ENCODE results near the gene SIRPB2.

The SIRPB2 gene

DNA sequence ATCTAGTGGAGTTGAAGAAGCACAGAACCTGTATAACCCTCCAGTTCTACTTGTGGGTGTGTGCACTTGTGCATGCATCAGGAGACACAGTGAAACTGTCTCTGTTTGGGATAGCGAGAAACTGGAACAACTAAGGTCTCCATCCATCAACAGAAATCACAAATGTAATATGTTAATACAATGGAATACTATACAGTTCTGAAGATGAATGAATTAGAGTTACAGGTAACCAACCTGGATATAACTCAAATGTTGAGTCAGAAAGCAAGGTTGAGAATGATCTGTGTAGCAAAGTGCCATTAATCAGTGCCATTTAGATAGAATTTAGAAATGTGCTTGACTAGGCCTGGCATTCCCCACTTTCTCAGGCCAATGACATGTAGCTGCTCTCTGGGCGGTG lies 20.0 kb downstream of the SIRPB2 start:
- no peak for DNase-seq (ENCODE audit: low read depth in 2 of 2)

DNA sequence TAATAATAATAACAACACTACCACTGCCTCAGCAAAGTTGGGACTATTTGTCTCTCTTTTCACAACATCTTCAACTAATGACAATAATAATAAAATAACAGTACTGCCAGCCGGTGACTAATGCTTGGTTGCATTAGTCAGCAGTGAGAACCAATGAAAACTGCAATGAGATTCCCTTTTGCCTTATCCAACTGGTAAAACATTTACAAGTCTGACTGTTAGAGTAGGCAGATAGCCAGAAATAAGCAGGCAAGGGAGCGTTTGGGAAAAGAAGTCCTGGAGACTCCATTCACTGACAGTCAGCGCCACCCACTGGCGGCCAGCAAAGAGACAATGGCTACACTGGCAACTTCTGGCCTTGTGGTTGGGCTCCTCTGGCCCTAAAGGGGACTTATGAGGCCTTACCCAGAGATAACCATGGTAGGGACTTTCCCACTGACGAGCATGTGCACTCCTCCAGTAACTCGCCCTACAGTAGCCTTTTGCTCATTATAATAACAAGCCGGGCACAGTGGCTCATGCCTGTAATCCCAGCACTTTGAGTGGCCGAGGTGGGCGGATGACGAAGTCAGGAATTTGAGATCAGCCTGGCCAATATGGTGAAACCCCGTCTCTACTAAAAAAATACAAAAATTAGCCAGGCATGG lies 21.2 kb downstream of the SIRPB2 start:
- peak; percentile 94 to 96 for DNase-seq (ENCODE audit: low read depth in 2 of 2)

DNA sequence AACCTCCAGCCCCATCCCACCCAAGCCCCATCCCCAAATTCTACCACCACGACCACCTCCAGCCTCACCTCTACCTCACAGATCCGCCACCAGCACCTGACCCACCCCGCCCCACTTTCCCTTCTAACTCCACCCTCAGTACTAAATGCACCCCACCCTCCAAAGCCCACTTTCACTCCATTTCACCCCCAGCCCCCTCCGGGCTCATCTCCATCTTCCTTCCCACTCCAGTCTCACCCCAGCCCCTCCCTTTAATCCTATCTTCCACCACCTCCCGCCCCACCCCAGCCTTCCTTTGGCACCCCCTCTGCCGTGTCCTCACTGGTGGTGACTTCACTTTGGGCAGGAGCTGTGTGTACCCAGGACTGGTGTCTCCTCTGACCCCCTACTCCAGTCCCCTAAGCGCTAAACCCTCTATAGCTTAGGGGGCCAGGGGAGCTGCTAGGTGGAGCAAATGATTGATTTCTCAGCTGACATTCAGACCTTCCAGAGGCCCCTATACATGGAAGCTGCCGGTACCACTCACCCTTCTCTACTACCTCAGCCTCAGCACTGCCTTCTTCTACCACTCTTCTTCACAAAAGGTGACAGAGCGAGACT lies 21.8 kb downstream of the SIRPB2 start:
- no peak for DNase-seq (ENCODE audit: low read depth in 2 of 2)

DNA sequence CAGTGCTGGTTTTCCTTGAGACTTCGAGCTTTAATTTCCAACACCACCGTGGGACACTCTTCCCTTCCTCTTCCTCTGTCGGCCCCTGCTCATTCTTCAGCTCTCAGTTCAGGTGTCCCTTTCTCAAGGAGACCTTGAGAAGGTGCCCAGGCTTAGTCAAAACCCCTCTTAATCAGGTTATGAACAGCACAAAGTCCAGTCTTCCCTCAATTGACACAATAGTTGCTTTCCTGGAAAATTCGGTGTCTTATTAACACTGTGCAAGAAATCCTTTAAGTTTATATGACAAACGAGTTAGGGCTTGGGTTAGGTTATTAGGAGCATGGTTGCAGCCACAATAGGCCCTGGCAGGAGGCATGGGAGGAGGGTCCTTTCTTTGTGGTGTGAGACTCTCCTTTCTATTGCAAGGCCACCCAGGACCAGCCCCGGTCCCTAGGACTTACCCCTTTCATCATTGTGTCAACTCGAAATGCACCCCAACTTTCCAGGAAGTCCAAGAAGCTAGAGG lies 23.0 kb downstream of the SIRPB2 start:
- DNase-seq (ENCODE audit: low read depth in 2 of 2) = no peak

GRCh38 chr20:1467355-1468116 lies 23.7 kb downstream of the SIRPB2 start:
- no peak for DNase-seq (ENCODE audit: low read depth in 2 of 2)

GRCh38 chr20:1467082-1467354 lies 24.2 kb downstream of the SIRPB2 start:
- no peak for DNase-seq (ENCODE audit: low read depth in 2 of 2)

- peak; percentile 80 to 81 for DNase-seq (ENCODE audit: low read depth in 2 of 2)
Observed at GRCh38 chr20:1466211-1467081, 24.8 kb downstream of the SIRPB2 start, which contains the start of gene NSFL1C. Gene NSFL1C (minus strand): TSS chr20:1466849. CDS start chr20:1466824, 25 bp downstream.

DNA sequence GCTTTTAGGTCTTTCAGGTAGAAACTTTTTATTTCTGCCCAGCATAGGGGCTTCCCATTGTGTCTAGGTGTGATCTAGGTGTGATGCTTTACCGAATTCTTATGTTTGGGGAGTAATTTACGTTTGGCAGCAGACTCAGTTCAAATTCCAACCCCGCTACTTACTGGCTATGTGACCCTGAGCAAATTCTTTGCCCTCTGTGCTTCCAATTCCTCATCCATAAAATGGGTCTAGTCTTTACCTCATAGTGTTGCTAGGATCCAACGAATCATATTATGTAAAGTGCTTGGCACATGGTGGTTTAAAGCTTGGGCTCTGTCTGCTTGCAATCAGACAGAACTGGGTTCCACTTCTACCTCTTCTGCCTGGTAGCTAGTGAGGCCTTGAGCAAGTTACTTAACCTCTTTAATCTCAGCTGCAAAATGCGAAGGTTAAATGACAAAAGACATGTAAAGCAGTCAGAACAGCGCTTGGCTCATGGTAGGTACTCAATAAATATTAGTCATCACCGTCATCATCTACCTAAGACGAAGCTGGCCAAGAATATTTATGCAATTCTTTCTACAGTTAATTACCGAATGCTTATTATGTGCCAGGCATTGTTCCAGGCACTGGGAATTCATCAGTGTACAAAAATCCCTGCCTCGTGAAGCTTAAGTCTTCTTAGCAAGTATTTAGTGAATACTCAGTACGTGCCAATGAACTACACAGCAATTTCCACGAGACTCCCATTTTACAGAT lies 25.6 kb downstream of the SIRPB2 start:
- no peak for DNase-seq (ENCODE audit: low read depth in 2 of 2)

GRCh38 chr20:1463971-1464570 lies 27.1 kb downstream of the SIRPB2 start:
- DNase-seq (ENCODE audit: low read depth in 2 of 2) = no peak

DNA sequence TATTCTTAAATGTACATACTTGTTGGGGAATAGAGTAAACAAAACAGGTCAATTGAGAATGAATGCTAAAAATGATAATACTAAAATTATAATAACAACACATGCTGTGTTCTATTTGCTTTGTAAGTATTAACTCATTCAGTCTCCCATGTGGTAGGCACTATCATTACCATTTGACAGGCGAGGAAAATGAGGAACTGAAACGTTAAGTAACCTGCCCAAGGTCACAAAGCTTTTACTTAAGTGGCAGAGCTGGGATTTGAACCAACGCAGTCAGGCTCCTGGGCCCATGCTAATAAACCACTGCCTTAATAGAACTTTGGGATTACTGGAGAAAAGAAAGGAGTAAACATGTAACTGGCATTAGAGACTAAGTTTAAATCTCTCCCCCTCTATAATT lies 28.4 kb downstream of the SIRPB2 start:
- DNase-seq (ENCODE audit: low read depth in 2 of 2) = no peak

DNA sequence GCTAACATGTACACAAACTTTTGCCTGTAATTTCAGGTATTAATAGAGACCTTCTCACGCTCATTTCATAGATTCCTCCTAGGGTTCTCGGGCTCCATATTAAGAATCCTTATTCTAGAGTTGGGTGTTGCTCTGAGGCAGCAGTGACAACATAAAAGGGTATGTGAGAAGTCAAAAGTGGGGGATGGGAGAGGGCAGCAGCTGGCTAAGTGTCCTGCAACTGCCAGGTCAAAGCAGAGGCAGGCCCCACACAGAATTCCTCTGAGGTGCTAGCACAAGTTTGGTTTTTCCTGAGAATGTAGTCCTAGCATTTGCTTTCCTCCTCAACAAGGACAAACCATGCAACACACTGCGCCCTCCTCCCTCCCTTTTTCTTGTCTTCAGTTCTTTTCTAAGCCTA lies 29.2 kb downstream of the SIRPB2 start:
- DNase-seq (ENCODE audit: low read depth in 2 of 2) = no peak

DNA sequence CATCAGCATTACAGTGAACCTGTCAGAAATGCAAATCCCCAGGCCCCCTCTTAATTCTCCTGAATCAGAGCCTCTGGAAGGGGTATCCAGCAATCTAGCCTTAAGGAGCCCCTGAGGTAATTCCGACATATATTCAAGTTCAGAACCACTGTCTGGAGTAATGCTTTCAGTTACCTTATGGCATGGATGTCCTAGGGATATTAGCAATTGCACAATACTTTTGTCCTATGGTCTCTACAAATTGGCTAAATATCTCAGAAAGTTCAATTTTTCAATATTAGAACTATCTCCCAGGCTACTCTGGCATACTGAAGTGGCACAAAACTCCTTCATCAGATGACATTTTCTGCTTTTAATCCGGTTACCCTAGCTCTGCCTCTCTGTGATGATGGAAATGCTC lies 30.9 kb downstream of the SIRPB2 start:
- DNase-seq (ENCODE audit: low read depth in 2 of 2) = no peak

DNA sequence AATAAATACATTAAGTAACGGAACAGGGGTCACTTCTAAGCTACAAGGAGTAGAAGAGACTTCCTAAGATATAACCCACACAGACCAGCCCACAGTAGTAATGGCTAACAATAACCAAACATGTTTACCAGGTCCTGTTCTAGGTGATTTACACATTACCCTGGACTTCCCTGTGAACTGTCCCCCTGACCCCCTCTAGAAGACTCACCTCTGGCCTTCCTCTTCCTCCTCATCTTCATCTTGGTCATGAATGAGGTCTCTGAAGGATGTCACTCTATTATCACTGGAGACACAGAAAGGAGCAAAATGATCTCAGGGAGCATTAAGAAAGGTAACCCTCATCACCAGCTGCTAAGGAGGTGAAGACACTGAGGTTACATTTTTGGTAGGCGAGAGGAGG lies 33.2 kb downstream of the SIRPB2 start:
- DNase-seq (ENCODE audit: low read depth in 2 of 2) = no peak

DNA sequence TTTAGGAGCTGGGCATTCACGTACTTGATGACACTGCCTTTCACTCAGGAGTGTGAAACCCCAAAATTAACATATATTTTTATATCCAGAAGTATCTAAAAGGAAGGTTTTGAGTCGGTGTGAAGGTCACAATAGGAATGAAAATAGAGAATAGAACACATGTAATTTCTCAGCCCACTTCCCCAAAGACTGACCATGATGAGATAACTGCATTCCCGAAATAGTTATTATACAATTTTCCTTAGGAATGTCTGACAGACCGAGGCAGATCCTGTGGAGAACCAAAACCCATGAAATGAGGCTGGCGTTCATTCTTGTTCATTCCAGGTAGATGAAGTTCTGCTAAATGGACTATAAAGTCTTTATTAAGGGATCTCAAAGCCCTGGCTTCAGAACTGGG lies 34.9 kb downstream of the SIRPB2 start:
- DNase-seq (ENCODE audit: low read depth in 2 of 2) = no peak

- no peak for DNase-seq (ENCODE audit: low read depth in 2 of 2)
Observed at GRCh38 chr20:1450926-1451491, 40.2 kb downstream of the SIRPB2 start.

DNA sequence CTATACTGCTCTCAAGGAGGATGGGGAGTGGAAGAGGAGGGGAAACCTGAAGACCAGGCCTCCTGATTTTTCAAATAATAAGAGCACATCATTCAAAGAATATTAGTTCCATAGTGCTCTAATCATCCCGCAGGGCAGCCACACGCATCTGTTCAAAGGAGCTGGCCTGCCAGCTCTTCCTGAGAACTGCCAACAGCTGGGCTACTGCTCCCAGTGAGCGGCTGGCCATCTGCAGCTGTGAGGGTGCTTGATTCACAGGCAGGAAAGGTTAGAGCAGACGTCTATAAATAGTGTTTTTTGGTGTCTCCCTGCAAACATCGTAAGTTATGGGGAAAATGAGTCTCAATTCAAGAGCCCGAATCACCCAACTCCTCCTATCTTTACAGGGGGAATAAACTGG lies 41.9 kb downstream of the SIRPB2 start:
- DNase-seq (ENCODE audit: low read depth in 2 of 2) = no peak

DNA sequence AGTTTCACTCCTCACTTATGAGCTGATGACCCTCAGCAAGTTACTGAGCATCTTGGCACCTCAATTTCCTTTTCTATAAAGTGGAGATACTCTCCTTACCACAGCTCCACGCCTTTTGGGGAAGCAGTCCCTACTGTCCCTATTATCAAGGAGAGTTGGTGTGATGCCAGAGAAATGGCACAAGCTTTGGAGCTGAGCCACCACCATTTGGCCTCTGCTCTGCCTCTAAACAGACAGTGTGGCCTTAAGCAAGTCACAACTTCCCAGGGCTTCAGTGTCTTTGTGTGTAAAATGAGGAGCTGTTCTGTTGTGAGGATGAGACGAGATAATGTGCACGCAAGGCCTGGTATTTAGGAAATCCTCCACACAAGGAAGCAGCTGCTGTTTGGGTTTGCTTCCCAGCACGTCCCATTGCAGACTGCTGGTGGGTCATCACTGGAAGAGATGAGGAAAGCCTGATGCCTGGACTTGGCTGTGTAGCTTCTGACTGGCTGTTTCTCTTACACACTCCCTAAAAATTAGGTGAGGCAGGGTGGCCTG lies 43.1 kb downstream of the SIRPB2 start:
- DNase-seq (ENCODE audit: low read depth in 2 of 2) = no peak

DNA sequence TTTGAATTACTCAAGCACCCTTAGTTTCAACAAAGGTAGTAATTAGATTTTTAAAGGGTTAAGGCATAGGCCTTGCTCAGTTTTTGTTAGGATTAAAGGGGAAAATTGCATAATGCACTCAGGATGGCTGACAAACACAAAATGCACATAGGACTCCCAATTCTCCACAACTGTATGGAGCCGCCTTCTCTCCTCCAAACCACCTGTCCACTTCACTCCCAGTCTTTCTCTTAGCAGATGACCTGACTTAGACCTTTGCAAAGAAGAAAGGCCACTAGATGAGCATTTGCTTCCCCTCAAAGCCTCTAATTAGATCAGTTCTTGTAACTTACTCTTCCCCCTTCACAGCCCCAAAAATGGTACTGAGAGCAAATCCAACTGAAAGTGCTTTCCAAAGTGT lies 44.7 kb downstream of the SIRPB2 start:
- DNase-seq (ENCODE audit: low read depth in 2 of 2) = no peak

DNA sequence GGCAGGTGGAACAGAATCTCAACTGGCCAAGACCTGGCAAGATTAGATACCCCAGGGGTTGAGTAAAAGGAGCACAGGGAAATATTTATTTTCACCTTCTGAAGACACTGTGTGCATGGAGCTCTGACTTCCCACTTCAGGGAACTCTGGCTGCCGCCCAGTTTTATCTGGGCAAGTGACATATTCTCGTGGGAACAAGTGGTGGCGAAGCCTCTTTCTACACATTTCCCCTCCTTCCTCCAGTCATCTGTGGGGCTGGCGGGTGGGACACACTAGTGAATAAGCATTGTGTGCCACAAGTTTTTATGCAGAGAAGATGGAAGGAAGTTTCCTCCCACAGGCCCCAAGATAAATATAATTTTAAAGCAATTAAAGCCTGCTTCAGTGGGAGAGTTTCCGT lies 48.1 kb downstream of the SIRPB2 start:
- DNase-seq (ENCODE audit: low read depth in 2 of 2) = no peak

DNA sequence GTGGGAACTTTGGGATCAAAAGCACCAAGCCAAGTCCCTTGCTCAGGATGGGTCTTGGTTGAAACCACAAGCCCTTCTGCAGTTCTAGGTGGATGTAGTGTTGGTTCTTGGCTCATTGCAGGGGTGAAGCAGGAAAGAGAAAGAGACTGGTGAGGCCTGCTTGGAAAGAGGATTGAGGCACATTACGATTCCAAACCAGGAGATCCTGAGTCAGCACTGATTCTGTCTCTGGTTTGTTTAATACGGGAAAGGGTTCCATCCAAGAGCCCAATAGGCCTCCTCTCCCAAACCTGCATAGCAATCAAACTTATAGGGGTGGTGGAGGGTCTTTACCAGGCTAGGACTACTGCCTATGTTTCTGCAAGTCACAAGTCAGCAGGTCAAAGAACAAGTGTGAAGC lies 48.9 kb downstream of the SIRPB2 start:
- no peak for DNase-seq (ENCODE audit: low read depth in 2 of 2)
